GM10266 (cell line): ENCODE results near the gene HPS5.
"Not testable (repeated sequence)": the region's sequence is repeated elsewhere in the genome, so short reads cannot be mapped to it uniquely, and the experiment has no call there.

Experiments
- DNase-seq: peaks from one replicate; pipeline ENCODE4 v3.0.0; 2012; ENCODE audit errors: extremely low spot score
- TF ChIP-seq, protein P1 (sequence below): IDR thresholded peaks from 2 replicates; pipeline ENCODE4 v1.5.1; 2012; ENCODE audit warnings: mild to moderate bottlenecking, low read depth; ENCODE audit not compliant: control insufficient read depth, insufficient read depth; ENCODE audit errors: missing control alignments

The HPS5 gene

DNA sequence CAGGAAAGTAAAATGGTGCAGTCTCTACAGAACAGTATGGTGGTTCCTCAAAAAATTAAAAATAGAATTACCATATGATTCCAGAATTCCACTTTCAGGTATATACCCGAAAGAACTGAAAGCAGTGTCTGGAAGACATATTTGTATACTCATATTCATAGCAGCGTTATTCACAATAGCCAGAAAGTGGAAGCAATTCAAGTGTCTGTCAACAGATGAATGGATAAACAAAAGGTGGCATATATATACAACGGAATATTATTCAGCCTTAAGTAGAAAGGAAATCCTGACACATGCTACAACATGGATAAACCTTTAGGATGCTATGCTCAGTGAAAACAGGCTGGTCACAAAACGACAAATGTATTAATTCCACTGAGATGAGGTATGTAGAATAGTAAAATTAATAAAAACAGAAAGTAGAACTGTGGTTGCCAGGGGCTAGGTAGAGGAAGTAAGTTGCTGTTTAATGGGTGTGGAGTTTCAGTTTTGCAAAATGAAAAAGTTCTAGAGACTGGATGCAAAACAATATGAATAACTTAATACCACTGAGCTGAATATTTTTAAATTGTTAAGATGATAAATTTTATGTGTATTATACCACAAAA is 41.4 kb downstream of the HPS5 start:
- TF ChIP-seq, protein P1, sequence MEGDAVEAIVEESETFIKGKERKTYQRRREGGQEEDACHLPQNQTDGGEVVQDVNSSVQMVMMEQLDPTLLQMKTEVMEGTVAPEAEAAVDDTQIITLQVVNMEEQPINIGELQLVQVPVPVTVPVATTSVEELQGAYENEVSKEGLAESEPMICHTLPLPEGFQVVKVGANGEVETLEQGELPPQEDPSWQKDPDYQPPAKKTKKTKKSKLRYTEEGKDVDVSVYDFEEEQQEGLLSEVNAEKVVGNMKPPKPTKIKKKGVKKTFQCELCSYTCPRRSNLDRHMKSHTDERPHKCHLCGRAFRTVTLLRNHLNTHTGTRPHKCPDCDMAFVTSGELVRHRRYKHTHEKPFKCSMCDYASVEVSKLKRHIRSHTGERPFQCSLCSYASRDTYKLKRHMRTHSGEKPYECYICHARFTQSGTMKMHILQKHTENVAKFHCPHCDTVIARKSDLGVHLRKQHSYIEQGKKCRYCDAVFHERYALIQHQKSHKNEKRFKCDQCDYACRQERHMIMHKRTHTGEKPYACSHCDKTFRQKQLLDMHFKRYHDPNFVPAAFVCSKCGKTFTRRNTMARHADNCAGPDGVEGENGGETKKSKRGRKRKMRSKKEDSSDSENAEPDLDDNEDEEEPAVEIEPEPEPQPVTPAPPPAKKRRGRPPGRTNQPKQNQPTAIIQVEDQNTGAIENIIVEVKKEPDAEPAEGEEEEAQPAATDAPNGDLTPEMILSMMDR = no peak
- peak; percentile 59 for DNase-seq

DNA sequence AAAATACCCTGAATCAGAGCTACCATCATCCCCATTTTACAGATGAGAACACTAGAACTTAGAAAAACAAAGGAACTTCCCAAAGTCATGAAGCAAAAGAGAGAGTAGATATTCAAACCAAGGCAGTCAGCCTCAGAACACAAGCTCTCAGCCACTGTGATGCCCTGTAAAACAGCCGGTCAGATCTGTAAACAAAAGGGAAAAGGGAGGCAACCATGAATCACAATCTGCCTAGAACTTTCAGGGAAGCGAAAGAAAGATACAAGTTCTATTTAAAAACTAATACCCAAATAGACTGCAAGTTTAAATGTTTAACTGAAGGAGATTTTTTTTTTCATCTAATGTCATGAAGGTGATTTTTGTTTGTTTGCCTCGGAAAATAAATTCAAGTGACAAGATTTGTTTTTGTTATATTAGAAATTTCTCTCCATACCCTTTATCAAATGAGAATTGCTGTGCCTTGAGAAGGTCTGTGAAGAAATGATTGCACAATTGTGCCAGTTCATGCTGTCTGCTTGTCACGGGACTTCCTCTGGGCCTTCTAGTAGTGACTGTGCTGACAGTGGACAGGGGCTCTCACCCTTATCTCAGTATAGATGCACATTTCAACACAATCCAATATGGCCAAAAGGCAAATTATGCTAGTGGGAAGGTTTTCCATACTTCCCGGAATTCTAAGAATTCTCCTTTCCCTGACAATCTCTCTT is 44.2 kb downstream of the HPS5 start:
- TF ChIP-seq, protein P1 = no peak
- DNase-seq = no peak

DNA sequence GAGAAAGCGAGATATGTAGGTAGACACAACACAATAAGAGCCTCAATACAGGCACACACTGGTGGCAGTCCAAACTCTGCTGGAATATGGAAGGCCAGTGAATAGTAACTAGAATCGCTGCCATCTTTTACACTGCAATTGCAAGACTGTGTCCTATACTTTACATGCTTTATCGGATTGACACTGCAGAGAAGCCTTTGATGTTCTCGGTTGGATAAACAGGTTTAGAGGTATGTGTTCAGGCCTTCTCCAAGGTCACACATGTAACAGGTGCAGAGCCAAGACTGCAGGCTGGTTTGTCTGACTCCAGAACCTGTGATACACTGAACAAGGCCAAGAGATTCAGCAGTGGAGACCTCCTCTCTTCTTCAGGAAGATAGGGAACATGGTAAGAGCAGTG is 50.7 kb downstream of the HPS5 start:
- TF ChIP-seq, protein P1 = no peak

DNA sequence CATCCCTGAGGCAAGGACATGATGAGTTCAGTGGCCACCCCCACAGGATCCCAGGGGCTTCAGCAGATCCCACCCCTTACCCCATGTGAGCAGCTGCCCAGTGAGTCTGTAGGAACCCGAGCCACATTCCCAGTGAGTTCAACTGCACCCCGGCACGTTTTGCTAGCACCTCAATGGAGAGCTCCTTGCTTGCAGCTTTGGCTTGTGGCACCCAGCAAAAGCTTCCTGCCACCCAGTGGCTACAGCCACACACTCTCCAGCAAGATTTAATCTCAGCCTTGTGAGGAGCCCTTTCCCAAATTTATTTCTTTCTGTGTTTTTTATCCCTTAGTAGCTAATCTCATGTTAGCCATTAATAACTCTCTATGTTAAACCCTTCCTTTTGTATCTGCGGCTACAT is 51.8 kb downstream of the HPS5 start:
- TF ChIP-seq, protein P1 = no peak
- DNase-seq = no peak

More for the DNA sequence above, 50.7 kb downstream of the HPS5 start:
- no peak for DNase-seq

DNA sequence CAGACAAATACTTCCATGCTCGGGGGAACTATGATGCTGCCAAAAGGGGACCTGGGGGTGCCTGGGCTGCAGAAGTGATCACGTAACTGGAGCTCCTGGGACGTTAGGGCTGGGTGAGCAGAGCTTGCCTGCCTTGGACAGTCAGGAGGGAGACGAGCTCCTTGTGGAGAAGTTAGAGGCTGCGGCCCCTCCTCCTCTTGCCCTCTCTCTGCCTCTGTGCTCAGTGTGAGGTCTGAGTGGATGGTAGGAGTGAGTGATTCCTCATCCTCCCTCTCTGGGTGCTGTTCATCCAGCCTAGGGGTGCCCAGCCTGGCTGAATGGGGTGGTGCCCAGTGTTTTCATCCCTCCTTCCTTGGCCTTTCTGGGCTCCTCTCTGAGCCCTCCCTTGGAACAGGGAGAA is 52.7 kb downstream of the HPS5 start:
- not testable (repeated sequence) for DNase-seq

DNA sequence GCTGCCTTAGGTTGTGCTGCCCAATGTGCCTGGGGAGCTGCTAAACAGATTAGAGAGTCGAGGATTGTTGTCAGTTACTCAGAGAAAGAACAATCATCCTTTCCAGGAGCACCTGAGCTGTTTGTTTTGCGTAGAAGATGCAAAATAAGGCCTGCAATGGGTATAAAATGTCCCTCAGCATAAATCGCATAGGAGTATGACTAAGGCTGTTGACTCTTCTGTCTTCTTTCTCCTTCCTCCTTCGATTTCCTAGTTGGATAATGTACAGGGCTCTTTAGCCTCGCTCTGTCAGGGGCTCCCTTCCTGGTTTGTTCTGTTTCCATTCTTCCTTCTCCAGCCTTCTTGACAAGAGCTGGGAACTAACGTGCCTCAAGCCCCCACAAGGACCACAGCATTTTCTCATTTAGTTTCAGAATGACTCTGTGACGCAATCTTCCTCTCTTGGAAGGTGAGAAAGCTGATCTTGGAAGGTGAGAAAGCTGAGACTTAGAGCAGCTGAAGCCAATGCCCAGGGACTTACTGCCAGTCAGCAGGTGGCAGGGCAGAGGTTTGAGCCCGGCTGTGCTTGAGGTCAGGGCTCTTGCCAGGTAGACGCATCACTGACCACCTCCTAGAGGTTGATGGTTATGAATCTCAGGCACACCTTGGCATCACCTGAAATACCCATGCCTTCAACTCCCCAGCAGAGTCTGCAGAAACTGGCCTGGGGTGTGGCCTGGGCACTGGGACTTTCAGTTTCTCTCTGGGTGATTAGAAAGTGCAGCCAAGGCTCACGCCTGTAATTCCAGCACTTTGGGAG is 54.4 kb downstream of the HPS5 start:
- not testable (repeated sequence) for DNase-seq

DNA sequence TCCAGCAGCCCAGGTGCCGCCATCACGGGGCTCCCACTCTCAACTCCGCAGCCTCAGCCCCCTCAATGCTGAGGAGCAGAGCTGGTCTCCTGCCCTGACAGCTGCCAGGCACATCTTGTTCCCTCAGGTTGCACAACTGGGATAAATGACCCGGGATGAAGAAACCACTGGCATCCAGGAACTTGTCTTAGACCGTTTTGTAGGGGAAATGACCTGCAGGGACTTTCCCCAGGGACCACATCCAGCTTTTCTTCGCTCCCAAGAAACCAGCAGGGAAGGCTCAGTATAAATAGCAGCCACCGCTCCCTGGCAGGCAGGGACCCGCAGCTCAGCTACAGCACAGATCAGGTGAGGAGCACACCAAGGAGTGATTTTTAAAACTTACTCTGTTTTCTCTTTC is 56.0 kb downstream of the HPS5 start, which contains the start of gene SAA1:
Gene SAA1, plus strand, starts transcription at position 316 of the 400 bp plus-strand sequence. CDS start 624 bp downstream, outside the sequence.
- TF ChIP-seq, protein P1 = no peak
- DNase-seq = no peak
